22Rv1 (cell line): ENCODE measurements around the gene PDLIM5.
"Not testable (repeated sequence)": the region's sequence is repeated elsewhere in the genome, so short reads cannot be mapped to it uniquely, and the experiment has no call there.

Experiments used
- ZFX ChIP-seq: fragments of 450-650 bp; IDR thresholded peaks from 2 replicates; pipeline ENCODE4 v1.6.1; 2017; ENCODE audit warnings: antibody characterized with exemption, borderline replicate concordance
- TF ChIP-seq, protein P1 (sequence below): fragments of 450-650 bp; IDR thresholded peaks from 2 replicates; pipeline ENCODE4 v1.5.1; 2017; ENCODE audit warnings: mild to moderate bottlenecking

DNA sequence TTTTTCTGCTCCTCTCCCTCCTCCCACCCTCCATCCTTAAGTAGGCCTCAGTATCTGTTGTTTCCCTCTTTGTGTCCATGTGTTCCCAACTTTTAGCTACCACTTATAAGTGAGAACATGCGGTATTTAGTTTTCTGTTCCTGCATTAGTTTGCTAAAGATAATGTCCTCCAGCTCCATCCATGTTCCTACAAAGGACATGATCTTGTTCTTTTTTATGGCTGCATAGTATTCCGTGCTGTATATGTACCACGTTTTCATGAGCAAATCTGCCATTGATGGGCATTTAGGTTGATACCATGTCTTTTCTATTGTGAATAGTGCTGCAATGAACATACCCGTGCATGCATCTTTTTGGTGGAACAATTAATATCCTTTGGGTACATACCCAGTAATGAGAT is 49.3 kb upstream of the PDLIM5 start:
- TF ChIP-seq, protein P1, sequence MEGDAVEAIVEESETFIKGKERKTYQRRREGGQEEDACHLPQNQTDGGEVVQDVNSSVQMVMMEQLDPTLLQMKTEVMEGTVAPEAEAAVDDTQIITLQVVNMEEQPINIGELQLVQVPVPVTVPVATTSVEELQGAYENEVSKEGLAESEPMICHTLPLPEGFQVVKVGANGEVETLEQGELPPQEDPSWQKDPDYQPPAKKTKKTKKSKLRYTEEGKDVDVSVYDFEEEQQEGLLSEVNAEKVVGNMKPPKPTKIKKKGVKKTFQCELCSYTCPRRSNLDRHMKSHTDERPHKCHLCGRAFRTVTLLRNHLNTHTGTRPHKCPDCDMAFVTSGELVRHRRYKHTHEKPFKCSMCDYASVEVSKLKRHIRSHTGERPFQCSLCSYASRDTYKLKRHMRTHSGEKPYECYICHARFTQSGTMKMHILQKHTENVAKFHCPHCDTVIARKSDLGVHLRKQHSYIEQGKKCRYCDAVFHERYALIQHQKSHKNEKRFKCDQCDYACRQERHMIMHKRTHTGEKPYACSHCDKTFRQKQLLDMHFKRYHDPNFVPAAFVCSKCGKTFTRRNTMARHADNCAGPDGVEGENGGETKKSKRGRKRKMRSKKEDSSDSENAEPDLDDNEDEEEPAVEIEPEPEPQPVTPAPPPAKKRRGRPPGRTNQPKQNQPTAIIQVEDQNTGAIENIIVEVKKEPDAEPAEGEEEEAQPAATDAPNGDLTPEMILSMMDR: not testable (repeated sequence)
- not testable (repeated sequence) for TF ChIP-seq ZFX
